NCI-H524 treated with DMSO at 0.1 percent for 48 hours (cell line): ENCODE results near the gene TBC1D10A.
A peak's percentile ranks its signal among the peaks of the same experiment; 100 is the strongest.

Experiments used
- DNase-seq: peaks from one replicate; lab custom pipeline; 2025; lab: John Stamatoyannopoulos, UW

The TBC1D10A gene

GRCh38 chr22:30326706-30327362 lies at the start of gene TBC1D10A:
TSS of gene TBC1D10A (minus strand) at chr22:30326941. CDS start at chr22:30326881, 60 bp downstream.
- peak; percentile 29 for DNase-seq

GRCh38 chr22:30375312-30375849 lies 48.6 kb upstream of the TBC1D10A start:
- no peak for DNase-seq

- DNase-seq = no peak
Measured at GRCh38 chr22:30373331-30374325, 46.9 kb upstream of the TBC1D10A start.

GRCh38 chr22:30372915-30373314 lies 46.2 kb upstream of the TBC1D10A start:
- DNase-seq = no peak

GRCh38 chr22:30371981-30372380 lies 45.2 kb upstream of the TBC1D10A start:
- DNase-seq = no peak

- no peak for DNase-seq
Measured at GRCh38 chr22:30371321-30371720, 44.6 kb upstream of the TBC1D10A start.

GRCh38 chr22:30370641-30371230 lies 44.0 kb upstream of the TBC1D10A start:
- DNase-seq = peak; percentile 41

GRCh38 chr22:30368420-30368819 lies 41.7 kb upstream of the TBC1D10A start:
- no peak for DNase-seq

- DNase-seq = no peak
Measured at GRCh38 chr22:30365891-30366290, 39.1 kb upstream of the TBC1D10A start.

GRCh38 chr22:30362651-30363281 lies 36.0 kb upstream of the TBC1D10A start:
- no peak for DNase-seq

GRCh38 chr22:30361916-30362650 lies 35.3 kb upstream of the TBC1D10A start:
- no peak for DNase-seq

GRCh38 chr22:30358541-30358940 lies 31.8 kb upstream of the TBC1D10A start:
- no peak for DNase-seq

GRCh38 chr22:30357650-30358215 lies 31.0 kb upstream of the TBC1D10A start:
- no peak for DNase-seq

GRCh38 chr22:30357236-30357570 lies 30.5 kb upstream of the TBC1D10A start:
- no peak for DNase-seq

GRCh38 chr22:30356449-30357235 lies 29.9 kb upstream of the TBC1D10A start, which contains the start of the genes CCDC157 and SF3A1:
TSS of gene CCDC157 (plus strand) at chr22:30357007. CDS start at chr22:30366001, 8,994 bp downstream.
TSS of gene SF3A1 (minus strand) at chr22:30356894. CDS start at chr22:30356792, 102 bp downstream.
- peak; percentile 68 for DNase-seq

GRCh38 chr22:30354644-30355043 lies 27.9 kb upstream of the TBC1D10A start:
- no peak for DNase-seq

- DNase-seq = no peak
Measured at GRCh38 chr22:30351226-30351625, 24.5 kb upstream of the TBC1D10A start.

GRCh38 chr22:30348809-30349208 lies 22.1 kb upstream of the TBC1D10A start:
- DNase-seq = no peak

GRCh38 chr22:30348404-30348803 lies 21.7 kb upstream of the TBC1D10A start:
- no peak for DNase-seq
